ENCODE measurements around the gene C2orf81.
A peak's percentile ranks its signal among the peaks of the same experiment; 100 is the strongest.
"Not testable (repeated sequence)": the region's sequence is repeated elsewhere in the genome, so short reads cannot be mapped to it uniquely, and the experiment has no call there.

The C2orf81 gene

GRCh38 chr2:74421221-74421870 is at the start of gene C2orf81, which contains the start of gene WDR54:
Gene C2orf81, minus strand, starts transcription at chr2:74421619. Its CDS starts 59 bp downstream, at chr2:74421560.
Gene WDR54, plus strand, starts transcription at chr2:74421730. Its CDS starts 424 bp downstream, at chr2:74422154.
- peak; percentile 97 for DNase-seq (ENCODE audit: low spot score)

- DNase-seq (ENCODE audit: low spot score), result not testable (repeated sequence)
These were observed 49.3 kb upstream of the C2orf81 start for GRCh38 chr2:74470742-74471141.

DNA sequence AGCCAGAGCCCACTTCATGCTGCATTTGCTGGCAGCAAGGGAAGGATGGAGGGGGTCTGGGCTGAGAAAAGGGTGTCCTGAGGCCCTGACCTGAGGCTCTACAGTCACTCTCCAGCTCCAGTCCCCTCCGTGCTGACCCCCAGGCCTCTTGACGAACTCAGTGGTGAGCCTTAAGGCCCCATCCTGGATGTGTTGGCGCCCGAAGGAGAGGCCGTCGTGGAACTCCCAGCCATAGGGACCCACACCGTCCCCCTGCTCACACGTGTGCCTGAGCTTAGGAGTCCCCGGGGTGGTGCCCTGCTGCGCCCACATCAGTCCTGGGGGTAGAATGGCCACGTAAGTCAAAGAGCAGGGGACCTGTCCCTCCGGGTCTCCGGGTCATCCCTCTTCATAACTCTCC is 43.0 kb upstream of the C2orf81 start:
- no peak for DNase-seq (ENCODE audit: low spot score)

- no peak for DNase-seq (ENCODE audit: low spot score)
These were observed 41.3 kb upstream of the C2orf81 start for GRCh38 chr2:74462786-74463105.

- DNase-seq (ENCODE audit: low spot score), result no peak
These were observed 40.8 kb upstream of the C2orf81 start for GRCh38 chr2:74462054-74462785.

DNA sequence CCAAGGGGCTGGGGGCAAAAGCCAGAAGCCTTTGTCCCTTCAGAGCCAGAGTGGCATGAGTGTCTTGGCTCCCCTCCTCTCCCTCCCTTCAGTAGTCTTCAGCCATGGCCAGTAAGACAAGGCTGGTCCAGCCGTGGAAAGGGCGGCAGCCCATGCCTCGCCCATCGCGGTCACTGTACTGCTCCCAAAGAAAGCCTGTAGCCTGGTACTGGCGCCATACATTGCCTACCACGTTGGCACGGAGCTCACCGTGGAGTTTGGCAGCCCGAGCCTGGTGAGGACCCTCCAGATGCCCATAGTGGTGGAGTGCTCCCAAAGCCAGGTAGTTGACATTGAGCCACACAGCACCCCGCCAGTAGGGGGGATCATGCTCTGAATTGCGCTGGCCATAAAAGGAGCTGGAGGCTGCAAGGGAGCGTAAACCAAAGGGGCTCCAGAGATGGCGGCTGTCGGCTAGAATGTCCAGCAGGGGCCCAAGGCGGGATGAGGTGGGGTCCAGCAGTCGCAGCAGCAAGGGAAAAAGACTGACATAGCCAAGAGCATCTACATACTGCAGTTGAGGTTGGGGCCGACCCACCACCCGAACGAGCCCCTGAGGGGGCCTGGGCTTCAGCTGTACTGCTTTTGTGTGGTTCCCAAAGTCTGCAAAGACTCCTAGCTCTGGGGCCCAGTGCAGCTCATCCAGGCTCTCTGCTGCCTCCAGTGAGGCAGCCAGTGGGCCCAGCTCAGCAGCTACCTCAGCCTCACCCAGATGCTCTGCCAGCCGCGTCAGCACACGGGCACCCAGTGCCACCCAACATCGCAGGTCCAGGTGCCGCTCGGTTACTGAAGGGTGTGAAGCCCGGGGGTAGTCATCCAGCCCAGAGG is 40.0 kb upstream of the C2orf81 start:
- DNase-seq (ENCODE audit: low spot score), result no peak

- DNase-seq (ENCODE audit: low spot score), result not testable (repeated sequence)
These were observed 38.8 kb upstream of the C2orf81 start for GRCh38 chr2:74460187-74460586.

DNA sequence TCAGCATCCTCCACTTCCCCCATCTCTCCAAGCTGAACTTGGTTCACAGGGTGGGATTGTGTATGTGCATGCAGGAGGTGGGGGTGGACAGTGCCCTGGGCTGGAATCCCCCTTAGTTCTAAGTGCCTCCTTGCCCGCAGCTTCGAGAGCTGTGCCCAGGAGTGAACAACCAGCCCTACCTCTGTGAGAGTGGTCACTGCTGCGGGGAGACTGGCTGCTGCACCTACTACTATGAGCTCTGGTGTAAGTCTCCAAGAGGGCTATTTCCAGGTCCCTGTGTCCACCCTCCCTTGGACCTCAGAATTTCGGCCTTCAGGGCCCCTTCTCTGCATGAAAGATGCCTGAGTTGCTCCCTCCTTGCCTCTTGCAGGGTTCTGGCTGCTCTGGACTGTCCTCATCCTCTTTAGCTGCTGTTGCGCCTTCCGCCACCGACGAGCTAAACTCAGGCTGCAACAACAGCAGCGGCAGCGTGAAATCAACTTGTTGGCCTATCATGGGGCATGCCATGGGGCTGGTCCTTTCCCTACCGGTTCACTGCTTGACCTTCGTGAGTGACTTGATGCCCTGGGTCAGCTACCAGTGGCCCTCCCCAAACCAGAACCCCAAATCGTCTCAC is 38.2 kb upstream of the C2orf81 start:
- not testable (repeated sequence) for DNase-seq (ENCODE audit: low spot score)

DNA sequence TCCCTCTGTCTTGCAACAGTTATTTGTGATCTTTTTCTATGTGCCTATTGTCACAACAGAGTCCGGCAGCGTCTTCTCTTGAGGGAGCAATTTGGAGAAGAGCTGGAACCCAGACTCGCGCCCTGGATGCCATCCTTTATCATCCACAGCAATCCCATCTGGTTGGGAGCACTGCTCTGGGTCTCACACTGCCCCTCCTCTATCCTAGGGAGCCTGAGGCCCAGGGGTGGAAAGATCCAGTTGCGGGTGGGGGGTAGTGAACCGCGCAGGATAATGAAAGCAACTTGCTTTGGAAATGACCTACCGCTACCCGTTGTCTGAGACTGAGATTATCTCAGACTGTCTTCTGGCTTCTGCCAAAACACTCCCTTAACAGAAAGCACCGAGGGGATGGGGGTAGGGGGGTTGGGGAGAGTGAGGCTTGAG is 37.5 kb upstream of the C2orf81 start:
- DNase-seq (ENCODE audit: low spot score), result no peak

DNA sequence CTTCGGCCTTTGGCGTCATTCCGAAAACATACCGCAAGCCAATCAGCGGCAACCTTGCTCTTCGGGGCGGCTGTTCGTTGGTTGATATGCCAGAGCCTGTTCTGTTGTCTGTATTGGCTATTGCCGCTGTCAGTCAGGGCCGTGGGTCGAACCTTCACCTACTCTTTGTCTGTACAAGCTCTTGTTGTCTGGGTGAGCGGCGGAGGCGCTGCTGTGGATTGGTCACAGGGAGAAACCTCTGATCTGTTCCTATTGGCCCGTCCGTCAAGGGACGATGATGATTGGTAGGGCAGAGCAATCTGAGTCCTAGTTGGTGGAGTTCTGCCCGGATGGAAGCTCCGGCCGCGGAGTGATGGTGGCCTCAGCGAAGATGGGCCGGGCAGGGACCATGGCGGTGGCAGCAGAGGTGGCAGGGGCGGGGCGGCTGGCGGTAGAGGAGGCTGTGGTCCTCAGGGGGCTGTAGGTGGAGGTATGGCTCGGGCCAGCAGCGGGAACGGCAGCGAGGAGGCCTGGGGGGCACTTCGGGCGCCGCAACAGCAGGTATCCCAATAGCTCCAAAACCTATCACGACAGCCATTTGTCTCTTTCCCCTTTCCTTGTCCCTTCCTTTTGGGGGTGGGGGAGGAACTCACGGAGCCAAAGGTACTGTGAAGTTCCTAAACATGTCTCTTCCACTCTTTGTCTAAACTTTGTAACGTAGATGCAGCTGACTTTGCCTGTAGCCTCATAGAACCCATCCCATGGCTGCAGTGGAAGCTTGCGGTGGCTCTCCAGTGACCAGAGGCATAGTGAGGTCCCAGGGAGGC is 36.9 kb upstream of the C2orf81 start, which contains the start of gene WBP1:
Gene WBP1, plus strand, starts transcription at position 307 of the 806 bp plus-strand sequence. Its CDS starts 165 bp downstream, at position 472.
- DNase-seq (ENCODE audit: low spot score), result peak; percentile 99

- DNase-seq (ENCODE audit: low spot score), result no peak
These were observed 36.2 kb upstream of the C2orf81 start for GRCh38 chr2:74457549-74458131.

- no peak for DNase-seq (ENCODE audit: low spot score)
These were observed 35.7 kb upstream of the C2orf81 start for GRCh38 chr2:74457129-74457548.

- peak; percentile 94 for DNase-seq (ENCODE audit: low spot score)
These were observed 33.5 kb upstream of the C2orf81 start, which contains the start of gene INO80B for GRCh38 chr2:74454654-74455511. Gene INO80B, plus strand, starts transcription at chr2:74455087. Its CDS starts 30 bp downstream, at chr2:74455117.

DNA sequence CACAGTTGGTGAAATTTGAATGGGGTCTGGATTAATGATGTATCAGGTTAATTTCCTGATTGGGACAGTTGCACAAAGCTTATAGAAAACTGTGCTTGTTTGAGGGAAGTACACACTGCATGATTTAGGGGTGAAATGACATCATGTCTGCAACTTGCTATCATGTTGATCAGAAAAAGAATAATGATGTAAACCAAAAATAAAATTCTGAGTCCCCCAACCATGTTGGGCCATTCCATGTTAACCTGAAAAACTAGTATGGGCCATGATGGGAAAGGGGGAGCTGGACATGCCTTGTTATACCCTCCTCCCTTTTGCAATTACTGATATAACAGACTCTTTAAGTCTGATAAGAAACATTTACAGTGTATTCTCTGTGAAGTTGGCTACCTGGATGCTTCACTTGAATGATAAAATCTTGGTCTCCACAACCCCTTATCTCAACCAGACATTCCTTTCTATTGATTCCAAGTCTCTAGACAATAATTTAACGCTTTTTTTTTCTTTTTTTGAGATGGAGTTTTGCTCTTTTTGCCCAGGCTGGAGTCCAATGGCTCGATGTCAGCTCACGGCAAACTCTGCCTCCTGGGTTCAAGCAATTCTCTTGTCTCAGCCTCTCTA is 29.3 kb upstream of the C2orf81 start:
- no peak for DNase-seq (ENCODE audit: low spot score)

GRCh38 chr2:74448771-74449170 is 27.4 kb upstream of the C2orf81 start:
- DNase-seq (ENCODE audit: low spot score), result no peak

- no peak for DNase-seq (ENCODE audit: low spot score)
These were observed 26.0 kb upstream of the C2orf81 start for GRCh38 chr2:74447230-74447999.

DNA sequence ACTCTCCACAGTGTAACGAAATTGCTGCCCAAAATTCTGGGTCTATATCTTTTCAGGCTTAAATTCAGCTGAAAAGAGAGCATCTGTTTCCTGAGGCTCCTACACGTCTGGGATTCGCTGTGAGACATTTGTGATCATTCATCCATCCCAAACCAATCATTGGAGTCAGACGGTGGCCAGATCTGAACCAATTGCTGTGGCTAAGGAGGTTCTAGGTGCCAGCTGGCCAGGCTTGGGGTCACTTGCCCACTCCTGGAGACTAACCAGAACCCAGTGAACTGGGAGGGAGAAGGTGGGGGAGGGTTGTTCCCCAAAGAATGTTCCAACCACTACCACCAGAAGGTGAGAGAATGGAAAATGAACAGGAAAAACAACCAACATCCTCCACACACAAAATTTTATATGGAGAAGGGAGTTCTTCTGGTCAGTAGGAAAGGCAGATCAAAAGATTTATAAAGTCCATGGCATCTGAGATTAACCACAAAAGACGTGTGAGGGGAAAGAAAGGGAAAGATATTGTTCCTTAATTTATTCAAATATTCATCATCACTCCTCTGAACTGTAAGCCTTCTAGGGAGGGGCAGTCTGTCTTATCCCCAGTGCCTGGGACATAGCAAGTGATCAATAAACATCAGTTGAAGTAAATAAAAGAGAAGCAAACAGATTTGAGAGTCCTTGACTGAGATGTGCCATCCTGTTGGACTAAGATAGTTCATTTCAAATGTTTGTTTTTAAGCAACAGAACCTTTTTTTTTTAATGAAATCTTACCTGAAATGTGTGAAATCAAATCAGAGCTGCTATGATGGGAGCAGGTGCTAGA is 23.3 kb upstream of the C2orf81 start:
- no peak for DNase-seq (ENCODE audit: low spot score)
